GM18517 (cell line): ENCODE results near the gene CATSPER3.
"Not testable (repeated sequence)": the region's sequence is repeated elsewhere in the genome, so short reads cannot be mapped to it uniquely, and the experiment has no call there.

Source experiments
- ATAC-seq: cut with Tn5 transposase; IDR thresholded peaks from one replicate; pipeline ENCODE4 v1.9.1; 2021; ENCODE audit warnings: mild to moderate bottlenecking, moderate library complexity; ENCODE audit not compliant: unreplicated experiment

Gene CATSPER3

DNA sequence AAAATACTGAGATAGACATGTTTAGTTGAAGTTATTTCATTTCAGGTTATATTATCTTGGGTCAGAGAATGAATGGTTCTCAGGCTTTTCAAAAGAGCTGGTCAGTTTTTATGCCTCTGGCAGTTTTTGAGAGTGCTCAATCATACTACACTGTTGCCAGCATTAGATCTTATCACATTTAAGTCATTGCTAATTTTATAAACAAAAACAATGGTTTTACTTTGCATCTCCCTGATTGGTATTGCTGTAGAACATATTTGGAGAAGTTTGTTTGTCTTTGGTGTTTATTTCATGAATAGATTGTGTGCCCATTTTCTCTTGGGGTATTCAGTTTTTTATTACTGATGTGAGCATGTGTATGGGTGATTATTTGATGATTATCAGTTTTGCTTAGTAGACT, 1.5 kb downstream of the CATSPER3 start:
- ATAC-seq: no peak

DNA sequence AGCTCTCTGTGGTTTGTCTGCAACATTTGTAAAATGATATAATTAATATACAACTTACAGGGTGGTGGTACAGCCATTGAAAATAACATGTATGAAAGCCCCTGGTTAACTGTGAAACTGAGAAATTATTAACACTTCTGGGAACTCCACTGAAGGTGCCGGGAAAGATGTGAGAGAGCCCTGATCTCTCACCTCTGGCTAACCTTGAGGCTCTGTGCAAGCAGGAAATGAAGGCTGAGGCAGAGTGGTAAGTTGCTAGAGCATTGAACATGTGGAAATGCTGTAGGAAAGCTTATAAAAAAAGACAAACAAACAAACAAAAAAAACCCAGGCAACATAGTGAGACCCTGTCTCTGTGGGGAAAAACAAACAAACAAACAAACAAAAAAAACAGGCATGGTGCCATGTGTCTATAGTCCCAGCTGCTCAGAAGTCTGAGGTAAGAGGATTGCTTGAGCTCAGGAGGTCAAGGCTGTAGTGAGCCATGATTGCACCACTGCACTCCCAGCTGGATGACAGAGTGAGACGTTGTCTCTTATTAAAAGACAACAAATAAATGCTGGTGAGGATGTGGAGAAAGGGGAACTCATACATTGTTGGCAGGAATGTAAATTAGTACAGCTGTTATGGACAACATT, 7.5 kb downstream of the CATSPER3 start:
- no peak for ATAC-seq

DNA sequence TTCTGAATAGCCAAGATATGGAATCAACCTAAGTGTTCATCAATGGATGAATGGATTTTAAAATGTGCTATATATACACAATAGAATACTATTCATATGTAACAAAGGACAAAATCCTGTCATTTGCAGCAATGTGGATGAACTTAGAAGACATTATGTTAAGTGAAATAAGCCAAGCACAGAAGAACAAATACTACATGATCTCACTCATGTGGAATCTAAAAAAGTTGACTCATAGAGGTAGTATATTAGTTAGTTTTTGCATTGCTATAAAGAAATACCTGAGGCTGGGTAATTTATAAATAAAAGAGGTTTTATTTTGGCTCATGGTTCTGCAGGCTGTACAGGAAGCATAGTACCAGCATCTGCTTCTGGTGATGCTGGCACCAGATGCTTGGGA, 8.1 kb downstream of the CATSPER3 start:
- ATAC-seq: no peak

DNA sequence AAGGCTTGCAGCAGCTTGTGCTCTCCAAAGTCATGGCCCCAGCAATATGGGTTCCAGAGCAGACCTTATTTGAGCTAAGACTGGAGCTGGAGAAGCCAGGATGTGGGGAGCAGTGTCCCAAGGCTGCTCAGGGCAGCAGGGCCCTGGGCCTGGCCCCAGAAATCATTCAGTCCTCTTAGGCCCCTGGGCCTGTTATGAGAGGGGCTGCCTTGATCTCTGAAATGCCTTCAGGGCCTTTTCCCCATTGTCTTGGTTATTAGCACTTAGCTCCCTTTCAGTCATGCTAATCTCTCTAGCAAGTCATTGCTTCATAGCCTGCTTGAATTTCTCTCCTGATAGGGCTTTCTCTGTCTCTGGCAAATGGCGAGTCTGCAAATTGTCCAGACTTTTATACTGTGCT, 9.1 kb downstream of the CATSPER3 start:
- no peak for ATAC-seq

DNA sequence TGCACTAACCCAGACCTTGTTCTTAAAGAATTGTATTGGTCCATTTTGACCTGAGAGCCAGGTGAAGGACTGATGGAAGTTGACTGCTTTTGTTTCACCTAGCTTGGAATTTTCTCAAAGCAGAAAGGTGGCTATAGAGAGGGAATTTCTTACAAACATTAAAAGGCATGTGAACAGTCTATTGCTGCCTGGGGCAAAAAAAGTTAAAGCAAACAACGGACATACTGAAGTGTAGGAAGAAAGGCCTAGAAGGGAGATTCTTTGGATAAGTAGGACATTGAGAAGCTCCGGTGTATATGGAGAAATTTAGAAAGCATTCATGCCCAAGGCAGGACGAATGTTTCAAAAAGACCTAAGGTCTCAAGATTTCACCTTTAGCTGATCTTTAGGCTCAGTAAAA, 11.7 kb downstream of the CATSPER3 start:
- no peak for ATAC-seq

DNA sequence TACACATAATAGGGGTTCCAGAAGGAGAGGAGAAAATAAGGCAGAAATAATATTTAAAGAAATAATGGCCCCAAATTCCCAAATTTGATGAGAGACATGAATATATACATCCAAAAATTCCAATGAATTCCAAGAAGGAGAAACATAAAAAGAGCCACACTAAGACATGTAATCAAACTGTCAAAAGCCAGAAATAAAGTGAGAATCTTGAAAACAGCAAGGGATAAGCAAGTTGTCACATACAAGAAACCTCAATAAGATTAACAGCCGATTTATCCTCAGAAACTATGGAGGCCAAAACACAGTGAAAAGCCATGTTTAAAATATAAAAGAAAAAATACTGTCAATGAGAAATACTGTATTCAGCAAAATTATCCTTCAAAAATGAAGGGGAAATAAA, 14.5 kb downstream of the CATSPER3 start:
- no peak for ATAC-seq

DNA sequence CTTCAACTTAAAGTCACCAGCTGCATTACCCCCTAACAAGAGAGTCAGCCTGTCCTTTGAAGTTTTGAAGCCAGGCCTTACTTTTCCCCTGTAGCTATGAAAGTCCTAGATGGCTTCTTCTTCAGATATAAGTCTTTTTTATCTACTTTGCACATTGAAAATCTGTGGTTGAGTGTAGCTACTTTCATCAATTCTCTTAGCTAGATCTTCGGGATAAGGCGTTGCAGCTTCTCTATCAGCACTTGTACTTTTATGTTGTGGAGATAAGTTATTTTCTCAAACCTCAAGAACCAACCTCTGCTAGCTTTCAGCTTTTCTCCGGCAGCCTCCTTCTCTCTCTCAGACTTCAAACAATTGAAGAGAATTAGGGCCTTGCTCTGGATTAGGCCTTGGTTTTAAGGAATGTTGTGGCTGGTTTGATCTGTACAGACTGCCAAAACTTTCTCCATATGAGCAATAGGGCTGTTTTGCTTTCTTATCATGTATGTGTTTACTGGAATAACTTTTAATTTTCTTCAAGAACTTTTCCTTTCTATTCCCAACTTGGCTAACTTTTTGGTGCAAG, 21.6 kb downstream of the CATSPER3 start:
- ATAC-seq: no peak

DNA sequence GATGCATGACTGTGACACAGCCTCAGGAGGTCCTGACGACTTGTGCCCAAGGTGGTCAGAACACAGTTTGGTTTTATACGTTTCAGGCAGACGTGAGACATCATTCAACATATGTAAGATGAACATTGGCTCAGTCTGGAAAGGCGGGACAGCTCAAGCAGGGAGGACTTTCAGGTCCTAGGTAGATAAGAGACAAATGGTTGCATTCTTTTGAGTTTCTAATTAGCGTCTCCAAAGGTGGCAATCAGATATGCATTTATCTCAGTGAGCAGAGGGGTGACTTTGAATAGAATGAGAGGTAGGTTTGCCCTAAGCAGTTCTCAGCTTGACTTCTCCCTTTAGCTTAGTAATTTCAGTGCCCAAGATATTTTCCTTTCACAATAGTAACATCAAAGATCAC, 22.5 kb downstream of the CATSPER3 start:
- ATAC-seq: not testable (repeated sequence)

DNA sequence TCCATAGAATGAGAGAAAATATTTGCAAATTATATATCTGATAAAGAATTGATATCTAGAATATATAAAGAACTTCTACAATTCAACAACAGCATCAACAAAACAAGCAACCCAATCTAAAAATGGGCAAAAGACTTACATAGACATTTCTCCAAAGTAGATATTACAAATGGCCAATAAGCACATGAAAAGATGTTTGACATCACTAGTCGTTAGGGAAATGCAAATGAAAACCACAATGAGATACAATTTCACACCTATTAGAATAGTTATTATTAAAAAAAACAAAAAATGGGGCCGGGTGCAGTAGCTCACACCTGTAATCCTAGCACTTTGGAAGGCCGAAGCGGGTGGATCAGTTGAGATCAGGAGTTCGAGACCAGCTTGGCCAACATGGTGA, 24.4 kb downstream of the CATSPER3 start:
- no peak for ATAC-seq

DNA sequence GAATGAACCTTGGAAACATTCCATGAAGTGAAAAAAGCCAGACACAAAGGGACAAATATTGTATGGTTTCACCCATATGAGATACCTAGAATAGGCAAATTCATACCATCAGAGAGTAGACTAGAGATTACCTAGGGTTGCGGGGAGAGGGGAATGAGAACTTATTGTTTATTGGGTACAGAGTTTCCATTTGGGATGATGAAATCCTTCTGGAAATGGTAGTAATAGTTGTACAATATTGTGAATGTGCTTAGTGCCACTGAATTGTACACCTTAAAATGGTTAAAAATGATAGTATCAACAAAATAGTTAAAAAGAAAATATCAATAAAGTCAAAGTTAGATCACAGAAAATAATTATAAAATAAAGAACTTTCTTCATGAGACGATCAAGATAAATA, 25.5 kb downstream of the CATSPER3 start:
- ATAC-seq: no peak

DNA sequence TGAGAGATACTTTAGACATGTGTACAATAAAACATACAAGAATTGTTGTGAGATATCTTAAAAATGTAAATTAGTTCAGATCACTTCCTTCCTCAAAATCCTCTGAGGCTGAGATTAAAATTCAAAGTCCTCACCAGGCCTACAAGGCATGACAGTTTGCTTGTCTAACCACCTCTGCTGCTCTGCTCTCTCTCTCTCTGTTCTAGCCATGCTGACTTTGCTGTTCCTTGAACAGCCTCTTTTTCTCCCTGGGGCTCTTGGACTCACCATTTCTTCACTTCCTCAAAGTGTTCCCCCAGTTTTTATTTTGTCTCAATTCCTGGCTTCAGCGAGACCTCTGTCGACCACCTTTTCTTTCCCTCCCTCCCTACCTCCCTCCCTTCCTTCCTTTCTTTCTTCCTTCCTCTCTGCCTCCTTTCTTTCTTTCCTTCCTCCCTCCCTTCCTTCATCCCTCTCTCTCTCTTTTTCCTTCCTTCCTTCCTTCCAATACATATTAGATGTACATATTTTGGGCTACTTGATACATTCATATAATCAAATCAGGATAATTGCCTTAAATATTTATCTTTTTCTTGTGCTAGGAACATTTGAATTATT, 27.0 kb downstream of the CATSPER3 start:
- no peak for ATAC-seq

DNA sequence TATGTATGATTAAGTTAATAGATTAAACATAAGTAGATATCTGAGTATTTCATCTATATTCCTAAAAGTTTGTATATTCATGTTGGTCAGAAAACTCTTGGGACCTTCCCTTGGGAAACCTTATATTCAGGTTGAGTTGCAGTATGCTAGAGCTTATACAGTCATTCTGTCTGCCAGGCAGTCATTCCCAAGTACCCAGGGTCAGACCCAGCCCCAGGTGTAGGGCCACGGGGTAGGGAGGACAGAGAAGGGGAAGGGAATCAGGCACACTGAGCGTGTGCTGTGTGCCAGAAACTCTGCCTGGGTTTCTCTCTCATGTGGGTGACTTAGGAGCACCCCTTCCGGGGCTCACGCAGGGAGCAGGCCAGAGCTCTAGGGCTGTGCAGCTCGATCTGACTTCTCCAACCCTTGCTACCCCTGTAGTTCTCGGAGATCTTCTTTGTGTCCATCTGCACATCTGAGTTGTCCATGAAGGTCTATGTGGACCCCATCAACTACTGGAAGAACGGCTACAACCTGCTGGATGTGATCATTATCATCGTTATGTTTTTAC, 28.2 kb downstream of the CATSPER3 start:
- no peak for ATAC-seq

DNA sequence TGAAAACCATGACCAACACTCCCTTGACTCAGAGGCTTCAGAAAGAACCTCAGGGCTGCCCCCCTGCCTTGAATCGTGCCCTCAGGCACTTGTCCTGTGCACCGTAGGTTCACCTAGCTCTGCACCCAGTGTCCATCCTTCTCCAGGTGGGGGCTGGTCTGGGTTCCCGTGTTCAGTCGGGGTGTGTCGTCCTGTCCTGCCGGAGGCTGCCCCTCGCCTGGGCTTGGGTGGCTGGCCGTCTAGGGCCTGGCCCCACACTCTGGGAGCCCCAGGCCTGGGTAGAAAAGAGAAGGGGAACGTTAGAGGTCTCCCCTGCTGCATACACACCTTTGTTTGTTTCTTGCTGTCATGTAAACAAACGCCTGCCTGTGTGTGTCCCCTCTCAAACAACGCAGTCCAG, 29.3 kb downstream of the CATSPER3 start:
- ATAC-seq: no peak

DNA sequence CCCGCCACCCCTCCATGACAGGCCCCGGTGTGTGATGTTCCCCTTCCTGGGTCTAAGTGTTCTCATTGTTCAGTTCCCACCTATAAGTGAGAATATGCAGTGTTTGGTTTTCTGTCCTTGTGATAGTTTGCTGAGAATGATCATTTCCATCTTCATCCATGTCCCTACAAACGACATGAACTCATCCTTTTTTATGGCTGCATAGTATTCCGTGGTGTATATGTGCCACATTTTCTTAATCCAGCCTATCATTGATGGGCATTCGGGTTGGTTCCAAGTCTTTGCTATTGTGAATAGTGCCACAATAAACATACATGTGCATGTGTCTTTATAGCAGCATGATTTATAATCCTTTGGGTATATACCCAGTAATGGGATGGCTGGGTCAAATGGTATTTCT, 30.4 kb downstream of the CATSPER3 start:
- ATAC-seq: not testable (repeated sequence)

DNA sequence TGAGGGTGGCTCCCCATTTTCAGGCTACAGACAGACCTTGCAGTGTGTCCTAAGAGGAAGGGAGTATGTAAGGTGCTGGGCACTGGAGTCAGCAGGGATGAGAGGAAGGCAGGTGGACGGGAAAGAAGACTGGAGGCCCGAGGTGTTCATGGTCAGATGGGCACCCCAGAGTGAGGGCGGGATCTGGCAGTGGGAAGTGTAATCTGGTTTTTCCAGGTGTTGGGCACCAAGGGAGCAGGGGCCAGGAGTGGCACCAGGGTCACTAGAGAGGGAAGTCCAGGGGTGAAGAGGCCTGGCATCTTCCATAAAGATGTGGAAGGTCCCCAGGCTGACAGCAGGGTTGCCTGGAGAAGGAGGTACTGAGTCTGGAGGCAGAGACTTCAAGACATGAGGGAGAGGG, 36.7 kb downstream of the CATSPER3 start:
- no peak for ATAC-seq

DNA sequence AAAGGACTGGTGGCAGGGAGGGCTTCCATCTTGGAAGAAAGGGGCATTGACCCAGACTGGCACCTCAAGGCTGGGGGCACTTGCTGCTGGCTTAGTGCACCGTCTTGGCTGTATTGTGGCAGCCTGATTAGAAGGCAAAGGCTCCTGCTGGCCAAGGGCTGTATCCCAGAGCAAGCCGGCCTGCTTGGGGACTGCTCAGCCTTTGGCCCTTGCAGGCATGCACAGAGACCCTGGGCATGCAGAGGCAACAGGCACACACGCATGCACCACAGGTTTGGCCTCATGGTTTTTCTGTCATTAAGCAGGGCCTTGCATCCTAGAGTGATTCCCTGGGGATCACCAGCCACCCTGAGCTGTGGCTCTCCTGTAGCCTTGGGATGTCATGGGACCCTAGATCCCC, 37.4 kb downstream of the CATSPER3 start:
- ATAC-seq: no peak

DNA sequence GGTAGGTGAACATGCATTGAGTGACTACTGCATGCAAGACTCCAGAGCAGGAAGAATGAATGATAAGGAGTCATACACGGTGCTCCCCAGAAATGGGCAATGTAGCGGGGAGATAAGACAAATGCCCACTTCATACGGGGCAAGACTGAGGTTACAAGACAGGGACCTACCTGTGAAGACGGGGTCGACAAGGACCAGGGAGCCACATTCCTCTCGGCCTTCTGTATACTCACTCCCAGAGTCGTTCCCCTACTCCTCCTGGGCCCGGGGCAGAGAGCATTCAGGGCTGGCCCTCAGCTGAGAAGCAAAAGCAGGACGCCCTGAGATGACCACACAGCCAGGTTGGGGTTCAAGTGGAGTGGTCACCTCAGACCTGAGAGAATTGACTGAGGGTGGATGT, 39.6 kb downstream of the CATSPER3 start:
- no peak for ATAC-seq

DNA sequence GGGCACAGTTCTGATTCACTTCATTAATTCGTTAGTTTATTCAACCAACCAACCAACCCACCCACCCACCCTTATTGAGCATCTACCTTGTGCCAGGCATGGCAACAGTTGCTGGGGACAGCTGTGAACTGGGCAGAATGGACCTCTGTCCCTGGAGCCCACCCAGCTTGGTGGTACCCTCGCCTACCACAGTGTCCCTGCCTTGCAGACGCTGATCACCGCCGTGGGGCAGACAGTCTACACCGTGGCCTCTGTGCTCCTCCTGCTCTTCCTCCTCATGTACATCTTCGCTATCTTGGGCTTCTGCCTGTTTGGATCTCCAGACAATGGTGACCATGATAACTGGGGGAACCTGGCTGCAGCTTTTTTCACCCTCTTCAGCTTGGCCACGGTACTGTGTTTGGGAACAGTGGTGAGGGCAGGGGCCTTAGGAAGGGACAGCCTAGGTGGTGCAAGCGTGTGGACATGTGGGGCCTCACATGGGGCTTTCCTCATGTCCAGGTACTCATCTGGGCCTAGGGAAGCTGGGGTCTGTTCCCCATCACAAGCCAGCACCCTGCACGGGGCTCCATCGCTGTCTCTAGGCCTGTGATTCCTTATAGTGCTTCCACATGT, 40.1 kb downstream of the CATSPER3 start:
- ATAC-seq: no peak

DNA sequence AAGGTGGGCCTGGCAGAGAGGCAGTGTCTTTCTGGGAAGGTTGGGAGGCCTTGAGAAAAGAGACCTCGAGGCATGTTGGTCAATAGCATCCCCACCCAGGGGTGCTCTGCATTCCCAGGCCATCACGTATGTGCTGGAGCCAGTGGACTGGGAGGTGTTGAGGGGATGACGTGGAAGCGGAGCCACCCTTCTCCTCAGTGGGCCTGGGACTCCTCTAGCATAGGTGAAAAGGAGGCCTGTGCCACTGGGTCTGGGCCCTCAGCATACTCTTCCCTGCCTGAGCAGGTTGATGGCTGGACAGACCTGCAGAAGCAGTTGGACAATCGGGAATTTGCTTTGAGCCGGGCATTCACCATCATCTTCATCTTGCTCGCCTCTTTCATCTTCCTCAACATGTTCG, 40.8 kb downstream of the CATSPER3 start:
- ATAC-seq: no peak

DNA sequence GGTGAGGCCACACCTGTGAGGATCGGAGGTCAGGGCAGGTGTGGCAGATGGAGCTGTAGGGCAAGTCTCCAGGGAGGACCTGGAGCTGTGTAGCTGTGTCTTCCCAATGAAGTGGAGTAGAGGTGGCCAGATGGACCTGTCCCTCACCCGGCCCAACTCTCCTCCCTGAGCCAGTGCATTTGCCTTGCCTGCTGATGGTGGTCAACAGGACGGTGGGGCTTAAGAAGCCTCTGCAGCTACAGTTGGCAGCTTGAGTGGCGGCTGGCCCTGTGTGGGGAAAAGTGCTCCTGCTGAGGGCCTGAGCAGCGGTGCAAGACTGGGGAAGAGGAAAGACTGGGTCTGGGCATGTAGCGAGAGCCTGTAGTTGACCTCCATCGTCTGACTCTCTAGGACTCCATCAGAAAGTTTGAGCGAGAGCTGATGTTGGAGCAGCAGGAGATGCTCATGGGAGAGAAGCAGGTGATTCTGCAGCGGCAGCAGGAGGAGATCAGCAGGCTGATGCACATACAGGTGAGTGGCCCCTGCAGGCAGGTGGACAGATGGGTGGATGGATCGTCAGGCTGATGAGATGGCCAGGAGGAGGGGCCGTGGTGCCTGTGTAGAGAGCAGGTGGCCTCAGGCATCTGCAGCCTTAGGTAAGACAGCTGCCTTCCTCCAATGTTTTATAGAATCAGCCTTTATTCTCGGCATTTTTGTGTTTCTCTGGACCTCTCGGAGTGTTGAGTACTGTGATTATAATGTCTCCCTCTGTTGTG, 41.5 kb downstream of the CATSPER3 start:
- ATAC-seq: no peak

DNA sequence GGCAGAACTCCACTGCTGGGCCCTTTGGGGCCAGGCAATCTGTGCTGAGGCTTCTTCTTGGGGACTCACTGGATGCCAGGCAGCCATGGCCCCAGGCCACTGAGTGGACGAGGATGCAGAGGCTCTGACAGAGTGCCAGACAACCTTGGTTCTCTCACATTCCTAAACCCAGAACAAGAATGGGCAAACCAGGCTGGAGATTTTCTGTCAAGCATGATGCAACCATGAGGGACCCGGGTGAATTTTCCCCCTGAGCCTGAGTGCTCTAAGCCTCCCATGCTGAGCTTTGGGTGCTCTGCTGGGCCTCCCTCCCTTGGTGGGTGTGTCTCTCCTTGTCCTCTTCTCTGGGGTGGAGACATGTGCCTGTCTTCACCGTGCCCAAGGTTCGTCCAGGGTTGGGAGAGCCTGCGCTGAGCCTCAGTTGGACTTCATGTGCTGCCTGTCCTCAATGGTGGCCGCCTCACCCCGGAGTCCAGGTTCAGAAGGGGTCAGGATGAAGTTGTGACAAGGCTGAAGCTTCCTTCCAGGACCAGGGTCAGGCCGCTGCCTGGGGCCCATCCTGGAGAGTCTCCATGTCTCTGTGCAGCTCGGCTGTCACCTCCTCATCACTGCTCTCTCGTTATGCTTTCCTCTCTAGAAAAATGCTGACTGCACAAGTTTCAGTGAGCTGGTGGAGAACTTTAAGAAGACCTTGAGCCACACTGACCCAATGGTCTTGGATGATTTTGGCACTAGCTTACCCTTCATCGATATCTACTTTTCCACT, 42.2 kb downstream of the CATSPER3 start:
- ATAC-seq: no peak
